ENCODE measurements around the gene VASH1. TPM values are rescaled to one million over a fixed set of nuclear protein-coding genes. Genes with fewer than 3 reads are reported as not detected.

The VASH1 gene
- total and polyA plus RNA-seq, 8 donors, result 26.5 to 71.3 (median 49.2) TPM

GRCh38 chr14:76774821-76775694, 13.8 kb downstream of the VASH1 start:
- peaks cover 20 to 51% of the 10 kb centered on the region in 2 donors for H3K4me1 ChIP-seq
- intact Hi-C loops (cut with DNase I), result no loop called here
- DNase-seq (peak in 1 of 4 donors; percentile 22), ATAC-seq (no peak)
- peaks cover 0 to 3% of the 10 kb centered on the region in 2 donors for H3K36me3 ChIP-seq
- no peak overlapping the region for H3K4me3 ChIP-seq
- H3K27ac ChIP-seq, result peak overlapping the region in 1 of 2 donors; percentile 74
- no peaks in the 10 kb centered on the region for H3K9me3 ChIP-seq
- no peak for TF ChIP-seq CTCF (IDR thresholded peaks at IDR 0.05)
- H3K27me3 ChIP-seq, result no peaks in the 10 kb centered on the region

GRCh38 chr14:76775695-76776427, 14.6 kb downstream of the VASH1 start:
- DNase-seq (peak in 1 of 4 donors; percentile 33), ATAC-seq (no peak)
- H3K27me3 ChIP-seq, result no peaks in the 10 kb centered on the region

GRCh38 chr14:76776428-76777251, 15.4 kb downstream of the VASH1 start:
- Histone ChIP-seq H3K36me3 (peaks cover 0 to 13% of the 10 kb centered on the region in 2 donors), H3K27me3 (no peaks in the 10 kb centered on the region), H3K9me3 (no peaks in the 10 kb centered on the region), H3K27ac (peak overlapping the region in 1 of 2 donors; percentile 33), H3K4me3 (no peak overlapping the region), H3K4me1 (peaks cover 20 to 56% of the 10 kb centered on the region in 2 donors)
- DNase-seq (peak in 1 of 4 donors; percentile 28), ATAC-seq (no peak)
- no peak for TF ChIP-seq CTCF (IDR thresholded peaks at IDR 0.05)
- intact Hi-C loops (cut with DNase I), result no loop called here

More at GRCh38 chr14:76775695-76776427, 14.6 kb downstream of the VASH1 start:
- intact Hi-C loops (cut with DNase I), result no loop called here
- Histone ChIP-seq H3K27ac (peak overlapping the region in 1 of 2 donors; percentile 33), H3K4me3 (no peak overlapping the region), H3K4me1 (peaks cover 20 to 51% of the 10 kb centered on the region in 2 donors), H3K36me3 (peaks cover 0 to 5% of the 10 kb centered on the region in 2 donors), H3K9me3 (no peaks in the 10 kb centered on the region)
- no peak for TF ChIP-seq CTCF (IDR thresholded peaks at IDR 0.05)

GRCh38 chr14:76777721-76778120, 16.5 kb downstream of the VASH1 start:
- DNase-seq (peak in 1 of 4 donors; percentile 17), ATAC-seq (no peak)
- peaks cover 0 to 24% of the 10 kb centered on the region in 2 donors for H3K36me3 ChIP-seq
- no peak overlapping the region for H3K4me3 ChIP-seq
- no peak overlapping the region for H3K27ac ChIP-seq
- H3K4me1 ChIP-seq, result peaks cover 13 to 56% of the 10 kb centered on the region in 2 donors
- TF ChIP-seq CTCF (IDR thresholded peaks at IDR 0.05), result no peak
- intact Hi-C loops (cut with DNase I), result no loop called here
- H3K9me3 ChIP-seq, result no peaks in the 10 kb centered on the region
- H3K27me3 ChIP-seq, result no peaks in the 10 kb centered on the region
